HG02884 (cell line): Measurements from ENCODE around the gene PRKACB.
"Not testable (repeated sequence)": the region's sequence is repeated elsewhere in the genome, so short reads cannot be mapped to it uniquely, and the experiment has no call there.

Source experiments
- ATAC-seq: cut with Tn5 transposase; IDR thresholded peaks from one replicate; pipeline ENCODE4 v1.9.1; 2021; ENCODE audit warnings: mild to moderate bottlenecking, moderate library complexity; ENCODE audit not compliant: unreplicated experiment

PRKACB gene

GRCh38 chr1:84265867-84266266, 121.8 kb downstream of the PRKACB start:
- no peak for ATAC-seq

DNA sequence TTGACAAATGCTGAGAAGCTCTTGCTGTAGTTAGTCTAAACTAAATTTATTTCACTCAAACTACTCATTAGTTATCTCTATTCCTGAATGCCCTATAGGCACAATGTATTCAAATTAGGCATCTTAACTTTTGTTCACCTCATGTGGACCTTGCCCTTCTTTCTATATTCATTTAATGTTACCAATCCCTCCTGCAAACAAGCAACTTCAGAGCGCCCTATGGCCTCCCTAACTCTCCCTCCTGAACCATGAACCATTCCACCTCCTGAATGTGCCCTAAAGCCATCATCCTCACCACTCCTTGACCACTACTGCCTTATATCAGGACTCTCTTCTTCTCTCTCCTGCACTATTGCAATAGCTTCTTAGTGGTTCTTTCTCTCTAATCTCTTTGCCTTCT, 122.7 kb downstream of the PRKACB start:
- no peak for ATAC-seq

DNA sequence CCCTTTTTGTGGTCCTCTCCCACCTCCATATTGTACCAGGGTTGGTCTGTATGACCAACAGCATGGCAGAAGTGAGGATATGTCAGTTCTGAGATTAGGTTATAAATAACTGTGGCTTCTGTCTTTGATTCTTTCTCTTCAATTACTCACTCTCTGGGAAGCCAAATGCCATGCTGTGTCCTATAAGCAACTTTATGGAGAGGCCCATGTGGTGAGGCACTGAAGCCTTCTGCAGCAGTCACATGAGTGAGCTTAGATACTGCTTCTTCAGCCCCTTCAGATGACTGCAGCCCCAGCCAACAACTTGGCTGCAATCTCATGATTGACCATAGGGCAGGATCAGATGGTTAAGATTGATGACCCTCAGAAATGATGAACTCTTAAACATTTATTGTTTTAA, 123.4 kb downstream of the PRKACB start:
- no peak for ATAC-seq

GRCh38 chr1:84268346-84268745, 124.3 kb downstream of the PRKACB start:
- no peak for ATAC-seq

GRCh38 chr1:84269306-84269705, 125.2 kb downstream of the PRKACB start:
- ATAC-seq, result no peak

- peak; percentile 96 for ATAC-seq
Measured at GRCh38 chr1:84271441-84272151, 127.5 kb downstream of the PRKACB start.

DNA sequence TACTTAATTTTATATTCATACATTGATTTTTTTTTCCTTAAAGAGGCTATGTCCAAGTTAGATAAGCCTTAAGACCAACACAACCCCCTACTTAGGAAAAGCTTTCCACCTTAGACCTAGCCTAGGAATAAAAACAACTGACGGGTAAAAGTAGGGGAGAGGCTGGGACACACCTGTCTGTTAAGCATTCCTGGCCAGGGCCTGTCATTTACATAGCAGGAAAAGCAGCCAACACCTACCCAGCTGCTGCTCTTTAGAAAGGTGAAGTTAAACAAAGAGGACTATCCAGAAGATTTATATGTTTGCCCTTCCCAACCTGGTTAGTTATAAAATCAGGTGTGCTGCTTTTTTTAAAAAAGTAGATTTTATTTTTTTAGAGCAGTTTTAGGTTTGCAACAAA, 128.3 kb downstream of the PRKACB start:
- no peak for ATAC-seq

GRCh38 chr1:84277343-84278059, 133.4 kb downstream of the PRKACB start:
- ATAC-seq, result no peak

DNA sequence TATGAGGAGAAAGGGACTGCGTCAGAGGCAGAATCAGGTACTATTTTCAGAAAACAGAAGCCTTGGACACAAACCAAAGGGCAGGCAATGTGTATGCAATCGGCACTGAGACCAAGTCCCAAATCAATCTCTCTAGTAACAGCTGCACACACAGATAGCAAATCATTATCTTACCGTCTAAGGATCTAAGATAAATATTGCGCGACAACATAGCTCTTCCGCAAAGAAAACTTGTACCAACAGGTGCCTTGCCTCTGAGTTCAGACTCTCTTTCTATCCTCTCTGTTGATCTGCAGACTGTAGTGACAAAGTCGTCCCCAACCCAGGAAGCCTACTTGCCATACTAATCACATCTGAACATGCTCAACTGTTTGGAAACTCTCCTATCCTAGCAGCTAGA, 134.8 kb downstream of the PRKACB start:
- ATAC-seq, result no peak

GRCh38 chr1:84280912-84281311, 136.8 kb downstream of the PRKACB start:
- ATAC-seq, result no peak

DNA sequence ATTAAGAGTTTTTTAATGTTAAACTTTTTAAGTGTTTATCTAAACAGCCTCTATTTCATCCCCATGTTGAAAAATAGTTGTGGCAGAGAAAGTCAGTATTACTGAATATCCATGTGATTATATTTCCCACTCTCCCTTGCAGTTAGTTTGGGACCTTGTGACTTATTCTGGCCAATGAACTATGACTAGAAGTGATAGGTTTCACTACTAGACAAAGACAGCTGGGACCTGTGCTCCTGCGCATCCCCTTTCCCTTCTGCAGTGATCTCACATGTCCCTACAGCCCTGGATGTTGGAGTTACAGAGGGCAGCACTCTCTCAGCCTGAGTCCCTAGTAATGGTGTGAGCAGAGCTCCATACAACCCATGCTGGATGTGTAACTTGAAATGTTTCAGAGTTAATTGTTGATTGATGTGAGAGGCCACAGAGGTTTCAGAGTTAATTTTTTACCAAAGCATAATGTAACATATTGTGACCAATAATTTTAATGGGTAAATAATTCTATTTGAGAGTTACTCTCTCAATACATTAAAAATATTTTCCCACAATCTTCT, 138.8 kb downstream of the PRKACB start:
- no peak for ATAC-seq

DNA sequence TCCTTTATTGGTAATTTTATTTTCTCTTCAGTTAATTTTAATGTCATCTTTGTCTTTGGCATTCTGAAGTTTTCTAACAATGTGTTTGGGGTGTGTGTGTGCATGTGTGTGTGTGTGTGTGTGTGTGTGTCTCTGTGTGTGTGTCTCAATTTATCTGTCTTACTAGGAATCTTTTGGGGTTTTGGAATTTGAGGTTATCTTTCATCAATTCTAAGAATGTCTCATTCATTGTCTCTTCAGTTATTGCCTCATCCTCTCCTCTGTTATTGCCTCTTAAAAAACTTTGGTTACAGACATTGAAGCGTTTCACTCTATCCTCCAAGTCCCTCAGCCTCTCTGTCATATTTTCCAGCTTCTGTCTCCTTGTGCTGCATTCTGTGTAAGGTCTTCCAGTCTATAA, 139.3 kb downstream of the PRKACB start:
- no peak for ATAC-seq

- ATAC-seq, result no peak
Measured at GRCh38 chr1:84286071-84286470, 142.0 kb downstream of the PRKACB start.

- not testable (repeated sequence) for ATAC-seq
Measured at GRCh38 chr1:84287389-84287788, 143.3 kb downstream of the PRKACB start.
